WTC11 (cell line): ENCODE measurements around the gene DKK3. TPM values are rescaled to one million over a fixed set of nuclear protein-coding genes. Genes with fewer than 3 reads are reported as not detected.

Source experiments
- ATAC-seq: fragments of 200-7000 bp; cut with Tn5 transposase; 2 replicates; pipeline ENCODE4 v1.10.0; 2021; ENCODE audit warnings: mild to moderate bottlenecking, moderate library complexity
- CTCF ChIA-PET: fragments of 300-600 bp; sonication (Branson Sonifier 250); formaldehyde crosslinking; loops from one replicate; lab custom pipeline; 2021; ENCODE audit warnings: antibody characterized with exemption; lab: Charles Lee
- POLR2A ChIA-PET: fragments of 350-600 bp; sonication (Branson Sonifier 250); formaldehyde crosslinking; loops from one replicate; lab custom pipeline; 2021; ENCODE audit warnings: antibody characterized with exemption; lab: Charles Lee
- DNase-seq: peaks from one replicate; pipeline ENCODE4 v3.0.0; 2021; ENCODE audit warnings: low spot score
- H3K27ac Mint-ChIP-seq: 2 replicates; pipeline ENCODE4 v1.8.0; 2021; ENCODE audit warnings: mixed read lengths
- H3K27me3 Mint-ChIP-seq: 2 replicates; pipeline ENCODE4 v1.8.0; 2021; ENCODE audit warnings: low read depth, mild to moderate bottlenecking, moderate library complexity, mixed read lengths
- H3K36me3 Mint-ChIP-seq: 2 replicates; pipeline ENCODE4 v1.8.0; 2021; ENCODE audit warnings: mixed read lengths
- H3K4me1 Mint-ChIP-seq: 2 replicates; pipeline ENCODE4 v1.8.0; 2022; ENCODE audit warnings: mixed read lengths
- H3K4me3 Mint-ChIP-seq: 2 replicates; pipeline ENCODE4 v1.8.0; 2021; ENCODE audit warnings: mild to moderate bottlenecking, moderate library complexity, mixed read lengths
- H3K9me3 Mint-ChIP-seq: 2 replicates; pipeline ENCODE4 v1.8.0; 2021; ENCODE audit warnings: mixed read lengths
- ESRRA ChIP-seq: sonication (generic); formaldehyde crosslinking; IDR thresholded peaks from 2 replicates; pipeline ENCODE4 v1.8.1; 2022; ENCODE audit warnings: mild to moderate bottlenecking, missing genetic modification reagents, borderline replicate concordance
- FOXK1 ChIP-seq: sonication (generic); formaldehyde crosslinking; IDR thresholded peaks from 2 replicates; pipeline ENCODE4 v1.8.0; 2022; ENCODE audit warnings: mild to moderate bottlenecking, moderate library complexity, missing genetic modification reagents
- JAZF1 ChIP-seq: fragments of 250-450 bp; sonication (Bioruptor Pico); IDR thresholded peaks from 2 replicates; pipeline ENCODE4 v1.9.0; 2021; ENCODE audit warnings: moderate library complexity, mild to moderate bottlenecking, inconsistent platforms
- JUN ChIP-seq: sonication (generic); formaldehyde crosslinking; IDR thresholded peaks from 2 replicates; pipeline ENCODE4 v1.8.0; 2023; ENCODE audit warnings: mild to moderate bottlenecking, missing genetic modification reagents
- MXD4 ChIP-seq: fragments of 250-450 bp; sonication (Bioruptor Pico); IDR thresholded peaks from 2 replicates; pipeline ENCODE4 v1.8.0; 2021; ENCODE audit warnings: mild to moderate bottlenecking, moderate library complexity, borderline replicate concordance
- OVOL2 ChIP-seq: fragments of 250-450 bp; sonication (Bioruptor Pico); IDR thresholded peaks from 2 replicates; pipeline ENCODE4 v1.9.0; 2021; ENCODE audit warnings: mild to moderate bottlenecking, borderline replicate concordance
- PRRX2 ChIP-seq: fragments of 250-450 bp; sonication (Bioruptor Pico); IDR thresholded peaks from 2 replicates; pipeline ENCODE4 v1.8.0; 2021; ENCODE audit warnings: mild to moderate bottlenecking
- SMAD3 ChIP-seq: sonication (generic); formaldehyde crosslinking; IDR thresholded peaks from 2 replicates; pipeline ENCODE4 v1.8.0; 2022; ENCODE audit warnings: missing genetic modification reagents, mild to moderate bottlenecking, borderline replicate concordance
- SP1 ChIP-seq: sonication (generic); formaldehyde crosslinking; conservative IDR thresholded peaks from 2 replicates; pipeline ENCODE4 v1.8.1; 2022; ENCODE audit warnings: missing genetic modification reagents
- TCF7 ChIP-seq: sonication (generic); formaldehyde crosslinking; IDR thresholded peaks from 2 replicates; pipeline ENCODE4 v1.8.0; 2022; ENCODE audit warnings: mild to moderate bottlenecking, low read depth, missing genetic modification reagents, moderate library complexity
- TEAD4 ChIP-seq: sonication (generic); formaldehyde crosslinking; IDR thresholded peaks from 2 replicates; pipeline ENCODE4 v1.8.0; 2022; ENCODE audit warnings: mild to moderate bottlenecking, missing genetic modification reagents
- ZBTB21 ChIP-seq: sonication (generic); formaldehyde crosslinking; IDR thresholded peaks from 2 replicates; pipeline ENCODE4 v1.8.1; 2023; ENCODE audit warnings: mild to moderate bottlenecking, missing genetic modification reagents, borderline replicate concordance
- ZNF263 ChIP-seq: sonication (generic); formaldehyde crosslinking; IDR thresholded peaks from 2 replicates; pipeline ENCODE4 v1.8.1; 2022; ENCODE audit warnings: low read depth, mild to moderate bottlenecking, moderate library complexity, missing genetic modification reagents
- ZNF396 ChIP-seq: fragments of 250-450 bp; sonication (Bioruptor Pico); IDR thresholded peaks from 2 replicates; pipeline ENCODE4 v1.8.0; 2021; ENCODE audit warnings: mild to moderate bottlenecking, moderate library complexity, borderline replicate concordance
- total RNA-seq: library from RNA; stranded (reverse); gene quantifications from 3 replicates; pipeline ENCODE4 v1.2.3, GENCODE V29; 2021
- TF ChIP-seq, protein P1 (sequence below): sonication (generic); formaldehyde crosslinking; IDR thresholded peaks from 2 replicates; pipeline ENCODE4 v1.8.1; 2023; ENCODE audit warnings: mild to moderate bottlenecking, missing genetic modification reagents, moderate library complexity
- TF ChIP-seq, protein P2 (sequence below): fragments of 200-600 bp; IDR thresholded peaks from 2 replicates; pipeline ENCODE4 v1.8.0; 2022; ENCODE audit warnings: antibody characterized with exemption
- TF ChIP-seq, protein P3 (sequence below): sonication (generic); formaldehyde crosslinking; IDR thresholded peaks from 2 replicates; pipeline ENCODE4 v1.8.0; 2023; ENCODE audit warnings: missing genetic modification reagents, mild to moderate bottlenecking, borderline replicate concordance
- TF ChIP-seq, protein P4 (sequence below): sonication (generic); formaldehyde crosslinking; IDR thresholded peaks from 2 replicates; pipeline ENCODE4 v1.8.0; 2022; ENCODE audit warnings: mild to moderate bottlenecking, missing genetic modification reagents
- TF ChIP-seq, protein P5 (sequence below): sonication (generic); formaldehyde crosslinking; IDR thresholded peaks from 2 replicates; pipeline ENCODE4 v1.8.1; 2022; ENCODE audit warnings: low read depth, mild to moderate bottlenecking, moderate library complexity, missing genetic modification reagents, borderline replicate concordance

The DKK3 gene
- total RNA-seq, 1 experiment from 2014 or later, result 17.6 TPM

DNA sequence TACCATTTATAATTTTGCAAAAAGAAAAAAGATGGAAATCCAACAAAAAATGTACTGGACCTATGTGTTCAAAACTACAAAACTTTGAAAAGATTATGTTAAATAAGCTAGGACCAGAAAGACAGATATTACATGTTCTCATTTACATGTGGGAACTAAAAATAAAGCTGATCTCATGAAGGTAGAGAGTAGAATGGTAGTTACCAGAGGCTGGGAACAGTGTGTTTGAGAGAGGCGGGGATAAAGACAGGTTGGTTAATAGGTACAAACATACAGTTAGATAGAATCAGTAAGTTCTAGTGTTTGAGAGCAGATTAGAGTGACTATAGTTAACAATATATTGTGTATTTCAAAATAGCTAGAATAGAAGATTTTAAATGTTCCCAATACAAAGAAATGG is 95.0 kb downstream of the DKK3 start:
- DNase-seq (no peak), ATAC-seq (no peak)
- peaks cover 10% of the 10 kb centered on the region for H3K4me1 Mint-ChIP-seq
- H3K36me3 Mint-ChIP-seq, result no peaks in the 10 kb centered on the region
- POLR2A ChIA-PET, result no interaction called here
- H3K27ac Mint-ChIP-seq, result no peak overlapping the region
- H3K4me3 Mint-ChIP-seq, result no peak overlapping the region
- no peaks in the 10 kb centered on the region for H3K9me3 Mint-ChIP-seq
- CTCF ChIA-PET, result no interaction called here
- TF ChIP-seq, protein P1, sequence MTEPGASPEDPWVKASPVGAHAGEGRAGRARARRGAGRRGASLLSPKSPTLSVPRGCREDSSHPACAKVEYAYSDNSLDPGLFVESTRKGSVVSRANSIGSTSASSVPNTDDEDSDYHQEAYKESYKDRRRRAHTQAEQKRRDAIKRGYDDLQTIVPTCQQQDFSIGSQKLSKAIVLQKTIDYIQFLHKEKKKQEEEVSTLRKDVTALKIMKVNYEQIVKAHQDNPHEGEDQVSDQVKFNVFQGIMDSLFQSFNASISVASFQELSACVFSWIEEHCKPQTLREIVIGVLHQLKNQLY (CRISPR knock-in tag), result no peak
- TF ChIP-seq, protein P2, sequence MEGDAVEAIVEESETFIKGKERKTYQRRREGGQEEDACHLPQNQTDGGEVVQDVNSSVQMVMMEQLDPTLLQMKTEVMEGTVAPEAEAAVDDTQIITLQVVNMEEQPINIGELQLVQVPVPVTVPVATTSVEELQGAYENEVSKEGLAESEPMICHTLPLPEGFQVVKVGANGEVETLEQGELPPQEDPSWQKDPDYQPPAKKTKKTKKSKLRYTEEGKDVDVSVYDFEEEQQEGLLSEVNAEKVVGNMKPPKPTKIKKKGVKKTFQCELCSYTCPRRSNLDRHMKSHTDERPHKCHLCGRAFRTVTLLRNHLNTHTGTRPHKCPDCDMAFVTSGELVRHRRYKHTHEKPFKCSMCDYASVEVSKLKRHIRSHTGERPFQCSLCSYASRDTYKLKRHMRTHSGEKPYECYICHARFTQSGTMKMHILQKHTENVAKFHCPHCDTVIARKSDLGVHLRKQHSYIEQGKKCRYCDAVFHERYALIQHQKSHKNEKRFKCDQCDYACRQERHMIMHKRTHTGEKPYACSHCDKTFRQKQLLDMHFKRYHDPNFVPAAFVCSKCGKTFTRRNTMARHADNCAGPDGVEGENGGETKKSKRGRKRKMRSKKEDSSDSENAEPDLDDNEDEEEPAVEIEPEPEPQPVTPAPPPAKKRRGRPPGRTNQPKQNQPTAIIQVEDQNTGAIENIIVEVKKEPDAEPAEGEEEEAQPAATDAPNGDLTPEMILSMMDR, result no peak
- TF ChIP-seq OVOL2 (CRISPR knock-in tag) (no peak), ESRRA (no peak), ZNF396 (CRISPR knock-in tag) (no peak), FOXK1 (CRISPR knock-in tag) (no peak), PRRX2 (CRISPR knock-in tag) (no peak), SMAD3 (CRISPR knock-in tag) (no peak), TCF7 (CRISPR knock-in tag) (no peak), SP1 (no peak), ZBTB21 (CRISPR knock-in tag) (no peak), MXD4 (CRISPR knock-in tag) (no peak), TEAD4 (CRISPR knock-in tag) (no peak), ZNF263 (CRISPR knock-in tag) (no peak), JAZF1 (CRISPR knock-in tag) (no peak), JUN (CRISPR knock-in tag) (no peak)
- TF ChIP-seq, protein P3, sequence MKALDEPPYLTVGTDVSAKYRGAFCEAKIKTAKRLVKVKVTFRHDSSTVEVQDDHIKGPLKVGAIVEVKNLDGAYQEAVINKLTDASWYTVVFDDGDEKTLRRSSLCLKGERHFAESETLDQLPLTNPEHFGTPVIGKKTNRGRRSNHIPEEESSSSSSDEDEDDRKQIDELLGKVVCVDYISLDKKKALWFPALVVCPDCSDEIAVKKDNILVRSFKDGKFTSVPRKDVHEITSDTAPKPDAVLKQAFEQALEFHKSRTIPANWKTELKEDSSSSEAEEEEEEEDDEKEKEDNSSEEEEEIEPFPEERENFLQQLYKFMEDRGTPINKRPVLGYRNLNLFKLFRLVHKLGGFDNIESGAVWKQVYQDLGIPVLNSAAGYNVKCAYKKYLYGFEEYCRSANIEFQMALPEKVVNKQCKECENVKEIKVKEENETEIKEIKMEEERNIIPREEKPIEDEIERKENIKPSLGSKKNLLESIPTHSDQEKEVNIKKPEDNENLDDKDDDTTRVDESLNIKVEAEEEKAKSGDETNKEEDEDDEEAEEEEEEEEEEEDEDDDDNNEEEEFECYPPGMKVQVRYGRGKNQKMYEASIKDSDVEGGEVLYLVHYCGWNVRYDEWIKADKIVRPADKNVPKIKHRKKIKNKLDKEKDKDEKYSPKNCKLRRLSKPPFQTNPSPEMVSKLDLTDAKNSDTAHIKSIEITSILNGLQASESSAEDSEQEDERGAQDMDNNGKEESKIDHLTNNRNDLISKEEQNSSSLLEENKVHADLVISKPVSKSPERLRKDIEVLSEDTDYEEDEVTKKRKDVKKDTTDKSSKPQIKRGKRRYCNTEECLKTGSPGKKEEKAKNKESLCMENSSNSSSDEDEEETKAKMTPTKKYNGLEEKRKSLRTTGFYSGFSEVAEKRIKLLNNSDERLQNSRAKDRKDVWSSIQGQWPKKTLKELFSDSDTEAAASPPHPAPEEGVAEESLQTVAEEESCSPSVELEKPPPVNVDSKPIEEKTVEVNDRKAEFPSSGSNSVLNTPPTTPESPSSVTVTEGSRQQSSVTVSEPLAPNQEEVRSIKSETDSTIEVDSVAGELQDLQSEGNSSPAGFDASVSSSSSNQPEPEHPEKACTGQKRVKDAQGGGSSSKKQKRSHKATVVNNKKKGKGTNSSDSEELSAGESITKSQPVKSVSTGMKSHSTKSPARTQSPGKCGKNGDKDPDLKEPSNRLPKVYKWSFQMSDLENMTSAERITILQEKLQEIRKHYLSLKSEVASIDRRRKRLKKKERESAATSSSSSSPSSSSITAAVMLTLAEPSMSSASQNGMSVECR (CRISPR knock-in tag), result no peak
- TF ChIP-seq, protein P4, sequence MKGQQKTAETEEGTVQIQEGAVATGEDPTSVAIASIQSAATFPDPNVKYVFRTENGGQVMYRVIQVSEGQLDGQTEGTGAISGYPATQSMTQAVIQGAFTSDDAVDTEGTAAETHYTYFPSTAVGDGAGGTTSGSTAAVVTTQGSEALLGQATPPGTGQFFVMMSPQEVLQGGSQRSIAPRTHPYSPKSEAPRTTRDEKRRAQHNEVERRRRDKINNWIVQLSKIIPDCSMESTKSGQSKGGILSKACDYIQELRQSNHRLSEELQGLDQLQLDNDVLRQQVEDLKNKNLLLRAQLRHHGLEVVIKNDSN (CRISPR knock-in tag), result no peak
- TF ChIP-seq, protein P5, sequence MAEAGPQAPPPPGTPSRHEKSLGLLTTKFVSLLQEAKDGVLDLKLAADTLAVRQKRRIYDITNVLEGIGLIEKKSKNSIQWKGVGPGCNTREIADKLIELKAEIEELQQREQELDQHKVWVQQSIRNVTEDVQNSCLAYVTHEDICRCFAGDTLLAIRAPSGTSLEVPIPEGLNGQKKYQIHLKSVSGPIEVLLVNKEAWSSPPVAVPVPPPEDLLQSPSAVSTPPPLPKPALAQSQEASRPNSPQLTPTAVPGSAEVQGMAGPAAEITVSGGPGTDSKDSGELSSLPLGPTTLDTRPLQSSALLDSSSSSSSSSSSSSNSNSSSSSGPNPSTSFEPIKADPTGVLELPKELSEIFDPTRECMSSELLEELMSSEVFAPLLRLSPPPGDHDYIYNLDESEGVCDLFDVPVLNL (CRISPR knock-in tag), result no peak
- H3K27me3 Mint-ChIP-seq, result no peaks in the 10 kb centered on the region

Other genes with a start within 250 kb of the DKK3 start
- 18.3 to 20.4 TPM (median 19.7 TPM) in 3 replicates for gene USP47, start 166.7 kb downstream of the DKK3 start, total RNA-seq
- 2.2 to 3.1 TPM (median 2.6 TPM) in 3 replicates for gene MICAL2, start 102.0 kb upstream of the DKK3 start, total RNA-seq